CD4-positive, alpha-beta T cell treated with Interleukin-10 for 1 hour (primary cell): ENCODE measurements around the gene RIBC2.
"Not testable (repeated sequence)": the region's sequence is repeated elsewhere in the genome, so short reads cannot be mapped to it uniquely, and the experiment has no call there.

Experiments used
- DNase-seq: peaks from one replicate; pipeline ENCODE4 v3.0.0-alpha.2; 2020

The RIBC2 gene

GRCh38 chr22:45450921-45451651 lies 37.6 kb downstream of the RIBC2 start:
- DNase-seq: no peak

- DNase-seq: no peak
Measured at GRCh38 chr22:45451972-45452371, 38.5 kb downstream of the RIBC2 start.

- DNase-seq: no peak
Measured at GRCh38 chr22:45452565-45453379, 39.3 kb downstream of the RIBC2 start.

- DNase-seq: no peak
Measured at GRCh38 chr22:45453764-45454163, 40.3 kb downstream of the RIBC2 start.

- DNase-seq: no peak
Measured at GRCh38 chr22:45454275-45454674, 40.8 kb downstream of the RIBC2 start.

GRCh38 chr22:45455212-45455611 lies 41.7 kb downstream of the RIBC2 start:
- DNase-seq: no peak

GRCh38 chr22:45455621-45456020 lies 42.1 kb downstream of the RIBC2 start:
- no peak for DNase-seq

GRCh38 chr22:45456811-45457210 lies 43.3 kb downstream of the RIBC2 start:
- no peak for DNase-seq

GRCh38 chr22:45458532-45458931 lies 45.0 kb downstream of the RIBC2 start:
- no peak for DNase-seq

GRCh38 chr22:45459235-45459634 lies 45.7 kb downstream of the RIBC2 start:
- DNase-seq: no peak

GRCh38 chr22:45460288-45461109 lies 47.0 kb downstream of the RIBC2 start:
- no peak for DNase-seq

GRCh38 chr22:45462034-45462655 lies 48.7 kb downstream of the RIBC2 start:
- no peak for DNase-seq

GRCh38 chr22:45463691-45464090 lies 50.2 kb downstream of the RIBC2 start:
- DNase-seq: not testable (repeated sequence)

- DNase-seq: no peak
Measured at GRCh38 chr22:45465633-45466032, 52.1 kb downstream of the RIBC2 start.

- no peak for DNase-seq
Measured at GRCh38 chr22:45468872-45469271, 55.4 kb downstream of the RIBC2 start.

- no peak for DNase-seq
Measured at GRCh38 chr22:45469281-45470073, 56.0 kb downstream of the RIBC2 start.

- no peak for DNase-seq
Measured at GRCh38 chr22:45470871-45471270, 57.4 kb downstream of the RIBC2 start.

- no peak for DNase-seq
Measured at GRCh38 chr22:45472426-45472825, 58.9 kb downstream of the RIBC2 start.

GRCh38 chr22:45473626-45474237 lies 60.2 kb downstream of the RIBC2 start:
- no peak for DNase-seq

GRCh38 chr22:45475063-45475747 lies 61.7 kb downstream of the RIBC2 start:
- DNase-seq: no peak
